Ishikawa (cell line): ENCODE measurements around the gene BICC1.

Experiments
- CEBPB ChIP-seq: IDR thresholded peaks from 2 replicates; pipeline ENCODE4 v1.6.1; 2012
- CREB1 ChIP-seq: IDR thresholded peaks from 2 replicates; pipeline ENCODE4 v1.6.1; 2012; ENCODE audit warnings: low read depth
- EGR1 ChIP-seq: IDR thresholded peaks from 2 replicates; pipeline ENCODE4 v1.6.1; 2012
- EP300 ChIP-seq: IDR thresholded peaks from 2 replicates; pipeline ENCODE4 v1.6.1; 2012; ENCODE audit warnings: borderline replicate concordance
- FOXM1 ChIP-seq: IDR thresholded peaks from 2 replicates; pipeline ENCODE4 v1.6.1; 2012; ENCODE audit warnings: low read depth, borderline replicate concordance
- MAX ChIP-seq: IDR thresholded peaks from 2 replicates; pipeline ENCODE4 v1.6.1; 2012
- NFIC ChIP-seq: IDR thresholded peaks from 2 replicates; pipeline ENCODE4 v1.6.1; 2012
- RAD21 ChIP-seq: IDR thresholded peaks from 2 replicates; pipeline ENCODE4 v1.6.1; 2012; ENCODE audit warnings: low read depth
- REST ChIP-seq: IDR thresholded peaks from 2 replicates; pipeline ENCODE4 v1.6.1; 2012; ENCODE audit warnings: low read depth, mild to moderate bottlenecking
- TAF1 ChIP-seq: IDR thresholded peaks from 2 replicates; pipeline ENCODE4 v1.6.1; 2012; ENCODE audit warnings: low read depth, mild to moderate bottlenecking
- TCF12 ChIP-seq: IDR thresholded peaks from 2 replicates; pipeline ENCODE4 v1.6.1; 2012; ENCODE audit warnings: low read depth
- TEAD4 ChIP-seq: IDR thresholded peaks from 2 replicates; pipeline ENCODE4 v1.6.1; 2012
- USF1 ChIP-seq: IDR thresholded peaks from 2 replicates; pipeline ENCODE4 v1.6.1; 2012
- YY1 ChIP-seq: IDR thresholded peaks from 2 replicates; pipeline ENCODE4 v1.6.1; 2012; ENCODE audit warnings: low read depth
- ZBTB7A ChIP-seq: IDR thresholded peaks from 2 replicates; pipeline ENCODE4 v1.6.1; 2012; ENCODE audit warnings: low read depth

The BICC1 gene

GRCh38 chr10:58665361-58665760 is 152.7 kb downstream of the BICC1 start:
- no peak for TF ChIP-seq TCF12
- no peak for TF ChIP-seq CREB1
- no peak for TF ChIP-seq ZBTB7A
- TF ChIP-seq CEBPB = no peak

GRCh38 chr10:58666024-58666423 is 153.4 kb downstream of the BICC1 start:
- TF ChIP-seq YY1 = no peak
- no peak for TF ChIP-seq CREB1
- TF ChIP-seq NFIC = no peak
- no peak for TF ChIP-seq REST
- TF ChIP-seq ZBTB7A = no peak
- no peak for TF ChIP-seq MAX
- no peak for TF ChIP-seq CEBPB
- no peak for TF ChIP-seq USF1
- no peak for TF ChIP-seq EP300
- no peak for TF ChIP-seq RAD21
- TF ChIP-seq TAF1 = no peak
- no peak for TF ChIP-seq TEAD4
- TF ChIP-seq FOXM1 = no peak
- no peak for TF ChIP-seq TCF12

GRCh38 chr10:58667658-58668310 is 155.1 kb downstream of the BICC1 start:
- no peak for TF ChIP-seq USF1
- no peak for TF ChIP-seq TEAD4
- TF ChIP-seq TCF12 = no peak
- TF ChIP-seq TAF1 = no peak
- no peak for TF ChIP-seq CREB1
- TF ChIP-seq NFIC = no peak
- no peak for TF ChIP-seq EGR1
- no peak for TF ChIP-seq RAD21
- TF ChIP-seq EP300 = no peak
- no peak for TF ChIP-seq ZBTB7A
- TF ChIP-seq YY1 = no peak
- TF ChIP-seq REST = no peak
- no peak for TF ChIP-seq FOXM1
- TF ChIP-seq MAX = no peak

GRCh38 chr10:58672845-58673244 is 160.2 kb downstream of the BICC1 start:
- TF ChIP-seq ZBTB7A (no peak), EP300 (no peak), NFIC (no peak), YY1 (no peak), RAD21 (no peak), CREB1 (no peak), EGR1 (no peak), CEBPB (no peak), TCF12 (no peak), TAF1 (no peak)

GRCh38 chr10:58674251-58674650 is 161.6 kb downstream of the BICC1 start:
- TF ChIP-seq CREB1 (no peak), NFIC (no peak)

- no peak for TF ChIP-seq FOXM1
Observed at GRCh38 chr10:58675321-58675720, 162.6 kb downstream of the BICC1 start.

- TF ChIP-seq RAD21 (no peak), TAF1 (no peak), TCF12 (no peak), CREB1 (no peak), EP300 (no peak), NFIC (no peak), TEAD4 (no peak), REST (no peak), USF1 (no peak), CEBPB (no peak), YY1 (no peak), EGR1 (no peak), MAX (no peak), ZBTB7A (no peak), FOXM1 (no peak)
Observed at GRCh38 chr10:58691528-58691927, 178.9 kb downstream of the BICC1 start.
